Measurements from ENCODE around the gene TSR3.

Gene TSR3

DNA sequence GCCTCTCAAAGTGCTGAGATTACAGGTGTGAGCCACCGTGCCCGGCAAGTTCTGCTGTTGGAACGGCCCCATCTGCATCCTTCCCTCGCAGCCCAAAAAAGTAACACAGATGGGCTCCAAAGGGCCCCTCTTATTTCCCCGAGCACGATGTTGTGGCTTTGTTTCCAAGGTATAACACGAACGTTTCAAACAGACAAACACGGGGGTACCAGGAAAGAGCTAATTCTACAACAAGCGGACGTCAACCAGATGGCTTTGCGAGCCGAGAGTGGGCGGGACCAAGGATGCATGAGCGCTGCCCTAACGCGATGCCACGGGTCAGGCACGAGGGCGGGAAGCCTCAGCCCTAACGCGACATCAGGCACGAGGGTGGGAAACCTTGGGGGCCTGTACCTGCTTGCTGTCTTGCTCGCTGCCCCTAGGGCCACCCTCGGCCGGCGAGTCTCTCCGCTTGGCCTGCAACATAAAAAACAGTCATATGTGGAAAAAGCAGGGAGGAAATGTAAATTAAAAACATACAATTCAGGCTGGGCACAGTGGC is 38.6 kb upstream of the TSR3 start:
- no peak overlapping the region for H3K27ac ChIP-seq (replicated peaks)
- H3K27me3 ChIP-seq (ENCODE audit: insufficient read depth, poor library complexity, severe bottlenecking): no peaks in the 10 kb centered on the region
- TF ChIP-seq, protein P1, sequence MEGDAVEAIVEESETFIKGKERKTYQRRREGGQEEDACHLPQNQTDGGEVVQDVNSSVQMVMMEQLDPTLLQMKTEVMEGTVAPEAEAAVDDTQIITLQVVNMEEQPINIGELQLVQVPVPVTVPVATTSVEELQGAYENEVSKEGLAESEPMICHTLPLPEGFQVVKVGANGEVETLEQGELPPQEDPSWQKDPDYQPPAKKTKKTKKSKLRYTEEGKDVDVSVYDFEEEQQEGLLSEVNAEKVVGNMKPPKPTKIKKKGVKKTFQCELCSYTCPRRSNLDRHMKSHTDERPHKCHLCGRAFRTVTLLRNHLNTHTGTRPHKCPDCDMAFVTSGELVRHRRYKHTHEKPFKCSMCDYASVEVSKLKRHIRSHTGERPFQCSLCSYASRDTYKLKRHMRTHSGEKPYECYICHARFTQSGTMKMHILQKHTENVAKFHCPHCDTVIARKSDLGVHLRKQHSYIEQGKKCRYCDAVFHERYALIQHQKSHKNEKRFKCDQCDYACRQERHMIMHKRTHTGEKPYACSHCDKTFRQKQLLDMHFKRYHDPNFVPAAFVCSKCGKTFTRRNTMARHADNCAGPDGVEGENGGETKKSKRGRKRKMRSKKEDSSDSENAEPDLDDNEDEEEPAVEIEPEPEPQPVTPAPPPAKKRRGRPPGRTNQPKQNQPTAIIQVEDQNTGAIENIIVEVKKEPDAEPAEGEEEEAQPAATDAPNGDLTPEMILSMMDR (IDR thresholded peaks at IDR 0.05; ENCODE audit: insufficient read depth, low read length): no peak
- no peak for TF ChIP-seq SPI1 (IDR thresholded peaks at IDR 0.05; ENCODE audit: borderline replicate concordance, low read depth)
- TF ChIP-seq, protein P2, sequence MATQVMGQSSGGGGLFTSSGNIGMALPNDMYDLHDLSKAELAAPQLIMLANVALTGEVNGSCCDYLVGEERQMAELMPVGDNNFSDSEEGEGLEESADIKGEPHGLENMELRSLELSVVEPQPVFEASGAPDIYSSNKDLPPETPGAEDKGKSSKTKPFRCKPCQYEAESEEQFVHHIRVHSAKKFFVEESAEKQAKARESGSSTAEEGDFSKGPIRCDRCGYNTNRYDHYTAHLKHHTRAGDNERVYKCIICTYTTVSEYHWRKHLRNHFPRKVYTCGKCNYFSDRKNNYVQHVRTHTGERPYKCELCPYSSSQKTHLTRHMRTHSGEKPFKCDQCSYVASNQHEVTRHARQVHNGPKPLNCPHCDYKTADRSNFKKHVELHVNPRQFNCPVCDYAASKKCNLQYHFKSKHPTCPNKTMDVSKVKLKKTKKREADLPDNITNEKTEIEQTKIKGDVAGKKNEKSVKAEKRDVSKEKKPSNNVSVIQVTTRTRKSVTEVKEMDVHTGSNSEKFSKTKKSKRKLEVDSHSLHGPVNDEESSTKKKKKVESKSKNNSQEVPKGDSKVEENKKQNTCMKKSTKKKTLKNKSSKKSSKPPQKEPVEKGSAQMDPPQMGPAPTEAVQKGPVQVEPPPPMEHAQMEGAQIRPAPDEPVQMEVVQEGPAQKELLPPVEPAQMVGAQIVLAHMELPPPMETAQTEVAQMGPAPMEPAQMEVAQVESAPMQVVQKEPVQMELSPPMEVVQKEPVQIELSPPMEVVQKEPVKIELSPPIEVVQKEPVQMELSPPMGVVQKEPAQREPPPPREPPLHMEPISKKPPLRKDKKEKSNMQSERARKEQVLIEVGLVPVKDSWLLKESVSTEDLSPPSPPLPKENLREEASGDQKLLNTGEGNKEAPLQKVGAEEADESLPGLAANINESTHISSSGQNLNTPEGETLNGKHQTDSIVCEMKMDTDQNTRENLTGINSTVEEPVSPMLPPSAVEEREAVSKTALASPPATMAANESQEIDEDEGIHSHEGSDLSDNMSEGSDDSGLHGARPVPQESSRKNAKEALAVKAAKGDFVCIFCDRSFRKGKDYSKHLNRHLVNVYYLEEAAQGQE (IDR thresholded peaks at IDR 0.05; ENCODE audit: insufficient replicate concordance, low read depth): no peak
- TF ChIP-seq POLR2AphosphoS5 (IDR thresholded peaks at IDR 0.05; ENCODE audit: low read depth): no peak
- no peak overlapping the region for H3K4me3 ChIP-seq (replicated peaks; ENCODE audit: insufficient read depth, low read length)
- DNase-seq (ENCODE audit: low read depth in 1 of 2, low spot score in 1 of 2): no peak

DNA sequence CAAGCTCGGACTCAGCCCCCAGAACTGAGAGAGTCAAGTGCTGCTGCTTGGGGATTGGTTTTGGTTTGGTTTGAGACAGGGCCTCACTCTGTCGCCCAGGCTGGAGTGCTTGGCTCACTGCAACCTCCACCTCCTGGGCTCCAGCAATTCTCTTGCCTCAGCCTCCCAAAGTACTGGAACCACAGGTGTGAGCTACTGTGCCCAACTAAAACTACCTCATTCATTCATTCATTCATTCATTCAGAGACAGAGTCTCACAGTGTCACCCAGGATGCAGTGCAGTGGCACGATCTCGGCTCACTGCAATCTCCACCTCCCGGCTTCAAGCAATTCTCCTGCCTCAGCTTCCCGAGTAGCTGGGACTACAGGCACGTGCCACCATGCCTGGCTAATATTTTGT is 38.1 kb upstream of the TSR3 start:
- no peaks in the 10 kb centered on the region for H3K27me3 ChIP-seq (ENCODE audit: insufficient read depth, poor library complexity, severe bottlenecking)
- H3K27ac ChIP-seq (replicated peaks): no peak overlapping the region
- TF ChIP-seq, protein P1 (IDR thresholded peaks at IDR 0.05; ENCODE audit: insufficient read depth, low read length): no peak
- TF ChIP-seq POLR2AphosphoS5 (IDR thresholded peaks at IDR 0.05; ENCODE audit: low read depth) (no peak), SPI1 (IDR thresholded peaks at IDR 0.05; ENCODE audit: borderline replicate concordance, low read depth) (no peak), GABPA (IDR thresholded peaks at IDR 0.05; ENCODE audit: low read depth) (no peak)
- TF ChIP-seq, protein P2 (IDR thresholded peaks at IDR 0.05; ENCODE audit: insufficient replicate concordance, low read depth): no peak
- H3K4me3 ChIP-seq (replicated peaks; ENCODE audit: insufficient read depth, low read length): no peak overlapping the region
- DNase-seq (ENCODE audit: low read depth in 1 of 2, low spot score in 1 of 2): no peak

DNA sequence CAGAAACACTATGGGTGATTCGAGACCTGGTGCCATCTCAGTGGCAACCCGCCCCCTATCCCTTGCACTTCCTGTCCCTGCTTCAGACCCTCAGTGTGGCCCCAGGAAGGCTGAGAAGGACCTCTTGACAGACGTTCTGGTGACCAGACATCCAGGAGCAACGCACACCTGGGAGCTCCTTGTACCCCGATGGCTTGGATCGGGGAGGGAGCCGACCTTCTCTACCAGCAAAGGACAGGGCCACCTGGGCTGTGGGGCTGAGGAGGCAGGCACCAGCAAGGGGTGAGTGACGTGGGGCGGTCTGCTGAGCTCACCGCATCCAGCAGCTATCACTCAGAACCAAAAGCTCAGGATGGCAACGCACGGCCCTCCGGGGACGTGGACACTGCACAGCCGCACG is 35.7 kb upstream of the TSR3 start:
- Histone ChIP-seq H3K4me3 (replicated peaks; ENCODE audit: insufficient read depth, low read length) (no peak overlapping the region), H3K27ac (replicated peaks) (no peak overlapping the region), H3K27me3 (ENCODE audit: insufficient read depth, poor library complexity, severe bottlenecking) (no peaks in the 10 kb centered on the region)
- no peak for DNase-seq (ENCODE audit: low read depth in 1 of 2, low spot score in 1 of 2)
- TF ChIP-seq, protein P2 (IDR thresholded peaks at IDR 0.05; ENCODE audit: insufficient replicate concordance, low read depth): no peak
- no peak for TF ChIP-seq GABPA (IDR thresholded peaks at IDR 0.05; ENCODE audit: low read depth)
- TF ChIP-seq, protein P1 (IDR thresholded peaks at IDR 0.05; ENCODE audit: insufficient read depth, low read length): no peak

Data from HL-60 (cell line).